ENCODE results near the gene UBE2E2.

- TF ChIP-seq CTCF (IDR thresholded peaks at IDR 0.05) = no peak
- no peak for TF ChIP-seq EZH2 (IDR thresholded peaks at IDR 0.05; ENCODE audit: borderline replicate concordance, insufficient read depth, low read depth, low read length, poor library complexity, severe bottlenecking)
Observed at GRCh38 chr3:23330568-23330967, 127.4 kb downstream of the UBE2E2 start.

All from B cell (primary cell).